OCI-LY7 (cell line): ENCODE data around the gene CDKL1.

Source experiments
- EZH2phosphoT487 ChIP-seq: fragments of 200-600 bp; sonication (generic); IDR thresholded peaks from 2 replicates; pipeline ENCODE4 v1.6.1; 2018; ENCODE audit warnings: low read depth, borderline replicate concordance, mild to moderate bottlenecking, mixed run types, antibody characterized with exemption, low read length, moderate library complexity, mixed read lengths
- TF ChIP-seq, protein P1 (sequence below): fragments of 200-600 bp; sonication (generic); conservative IDR thresholded peaks from 2 replicates; pipeline ENCODE4 v1.5.1; 2014; ENCODE audit warnings: mild to moderate bottlenecking, antibody characterized with exemption, low read length, moderate library complexity, mixed read lengths

DNA sequence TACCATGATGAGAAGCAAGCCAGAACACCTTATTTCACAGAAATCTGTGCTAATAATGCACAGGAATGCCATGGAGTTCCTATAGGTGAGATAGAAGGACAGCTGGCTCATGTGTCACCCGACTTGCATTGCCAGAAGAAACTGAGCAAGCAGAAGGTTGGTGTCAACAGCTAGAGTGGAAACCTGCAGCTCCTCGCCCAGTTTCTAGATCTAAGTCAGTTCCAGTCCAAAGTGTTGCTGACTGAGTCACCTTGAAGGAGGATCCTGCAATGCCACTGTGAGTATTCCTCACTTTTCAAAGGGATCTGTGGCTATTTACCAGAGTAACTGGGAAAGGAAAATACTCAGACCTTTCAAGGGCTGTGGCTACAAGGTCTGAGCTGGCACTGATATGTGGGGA lies 17.1 kb downstream of the CDKL1 start:
- TF ChIP-seq, protein P1, sequence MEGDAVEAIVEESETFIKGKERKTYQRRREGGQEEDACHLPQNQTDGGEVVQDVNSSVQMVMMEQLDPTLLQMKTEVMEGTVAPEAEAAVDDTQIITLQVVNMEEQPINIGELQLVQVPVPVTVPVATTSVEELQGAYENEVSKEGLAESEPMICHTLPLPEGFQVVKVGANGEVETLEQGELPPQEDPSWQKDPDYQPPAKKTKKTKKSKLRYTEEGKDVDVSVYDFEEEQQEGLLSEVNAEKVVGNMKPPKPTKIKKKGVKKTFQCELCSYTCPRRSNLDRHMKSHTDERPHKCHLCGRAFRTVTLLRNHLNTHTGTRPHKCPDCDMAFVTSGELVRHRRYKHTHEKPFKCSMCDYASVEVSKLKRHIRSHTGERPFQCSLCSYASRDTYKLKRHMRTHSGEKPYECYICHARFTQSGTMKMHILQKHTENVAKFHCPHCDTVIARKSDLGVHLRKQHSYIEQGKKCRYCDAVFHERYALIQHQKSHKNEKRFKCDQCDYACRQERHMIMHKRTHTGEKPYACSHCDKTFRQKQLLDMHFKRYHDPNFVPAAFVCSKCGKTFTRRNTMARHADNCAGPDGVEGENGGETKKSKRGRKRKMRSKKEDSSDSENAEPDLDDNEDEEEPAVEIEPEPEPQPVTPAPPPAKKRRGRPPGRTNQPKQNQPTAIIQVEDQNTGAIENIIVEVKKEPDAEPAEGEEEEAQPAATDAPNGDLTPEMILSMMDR, result no peak
- TF ChIP-seq EZH2phosphoT487, result no peak
